Medulla oblongata (tissue), 1 donor: ENCODE results near the gene RBM47.
A peak's percentile ranks its signal among the peaks of the same experiment; 100 is the strongest.
"Not testable (repeated sequence)": the region's sequence is repeated elsewhere in the genome, so short reads cannot be mapped to it uniquely, and the experiment has no call there.

Experiments
- DNase-seq: peaks from one replicate; pipeline ENCODE4 v3.0.0-alpha.2; 2015; ENCODE audit errors: extremely low spot score

RBM47 gene

DNA sequence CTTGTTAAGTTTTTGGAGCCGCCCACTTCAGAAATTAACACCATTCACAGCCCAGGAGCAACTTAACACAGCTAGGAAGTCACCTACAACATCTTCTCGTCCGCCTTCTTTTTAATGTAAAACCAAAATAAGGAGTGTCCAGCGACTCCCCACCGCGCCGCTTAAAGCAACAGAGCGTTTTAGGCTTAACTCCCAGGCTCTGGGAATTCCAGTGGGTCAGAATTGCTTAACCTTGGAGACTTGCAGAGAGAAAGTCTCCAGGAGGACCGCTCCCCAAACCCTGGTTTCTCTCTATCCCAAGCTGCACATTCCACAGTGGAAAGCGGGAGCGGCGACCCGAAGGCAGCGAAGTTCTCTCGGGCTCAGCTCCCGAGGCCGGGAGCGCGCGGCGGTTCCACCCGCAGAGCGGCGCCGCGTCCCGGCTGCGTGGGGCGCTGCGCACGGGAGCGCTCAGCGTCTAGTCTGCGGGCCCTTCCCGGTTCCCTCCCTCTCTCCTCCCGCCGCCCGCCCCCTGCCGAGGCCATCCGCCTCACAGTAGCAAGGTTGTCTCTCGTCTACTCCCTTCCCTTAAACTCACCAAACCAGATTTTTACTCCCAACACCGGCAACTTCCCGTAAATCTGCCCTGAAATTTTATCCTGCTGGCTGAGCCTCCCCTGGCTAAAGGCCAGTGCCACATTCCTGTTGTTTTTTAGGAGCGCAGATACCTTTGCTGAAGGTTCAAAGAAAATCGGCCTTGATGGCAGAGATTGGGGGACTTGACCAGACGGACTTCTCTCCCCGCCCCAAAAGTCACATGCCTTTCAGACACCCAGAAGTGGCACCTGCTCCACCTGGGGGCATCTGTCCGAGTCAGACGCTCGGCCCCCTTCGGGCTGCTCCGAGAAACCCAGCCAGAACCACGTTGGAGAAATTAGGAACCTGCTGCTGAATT, at the start of gene RBM47:
TSS of gene RBM47 (minus strand) at position 464 of the 934 bp plus-strand sequence. CDS start 190,971 bp downstream, outside the sequence.
- peak; percentile 44 for DNase-seq

GRCh38 chr4:40678421-40678820, 48.8 kb upstream of the RBM47 start:
- DNase-seq: no peak

DNA sequence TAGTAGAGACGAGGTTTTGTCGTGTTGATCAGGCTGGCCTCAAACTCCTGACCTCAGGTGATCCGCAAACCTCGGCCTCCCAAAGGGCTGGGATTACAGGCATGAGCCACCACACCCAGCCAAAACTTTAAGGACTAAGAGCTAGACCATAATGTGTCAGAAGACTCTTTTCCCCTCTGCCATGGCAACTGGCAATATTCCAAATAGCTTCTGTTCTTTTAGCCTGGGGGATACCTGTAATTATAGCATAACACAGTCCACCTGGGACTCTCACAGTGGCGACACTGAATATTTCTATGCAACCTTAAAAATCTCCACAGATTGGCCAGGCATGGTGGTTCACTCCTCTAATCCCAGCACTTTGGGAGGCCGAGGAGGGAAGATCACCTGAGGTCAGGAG, 45.5 kb upstream of the RBM47 start:
- DNase-seq: no peak

- DNase-seq: peak; percentile 41
Observed at GRCh38 chr4:40672528-40673522, 43.2 kb upstream of the RBM47 start.

GRCh38 chr4:40669504-40669903, 39.8 kb upstream of the RBM47 start:
- DNase-seq: no peak

DNA sequence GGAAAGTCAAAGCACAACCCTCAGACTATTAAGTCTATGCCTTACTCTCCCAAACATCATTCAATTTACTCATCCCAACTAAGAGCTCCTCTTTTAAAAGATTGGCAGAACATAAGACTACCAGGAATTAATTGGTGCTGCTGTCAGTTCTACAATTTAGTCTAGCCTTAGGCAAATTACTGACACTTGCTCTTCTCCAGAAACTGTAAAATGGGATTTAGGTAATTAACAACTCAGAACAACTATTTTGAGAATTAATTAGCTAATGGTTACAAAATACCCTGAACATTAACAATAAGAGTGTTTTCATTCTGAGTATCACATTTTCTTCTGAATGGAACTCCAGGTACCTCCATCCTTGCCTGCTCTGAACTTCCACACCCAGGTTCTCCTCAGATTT, 36.2 kb upstream of the RBM47 start:
- DNase-seq: no peak

- DNase-seq: no peak
Observed at GRCh38 chr4:40662962-40663604, 33.4 kb upstream of the RBM47 start.

GRCh38 chr4:40661803-40662202, 32.1 kb upstream of the RBM47 start:
- no peak for DNase-seq

DNA sequence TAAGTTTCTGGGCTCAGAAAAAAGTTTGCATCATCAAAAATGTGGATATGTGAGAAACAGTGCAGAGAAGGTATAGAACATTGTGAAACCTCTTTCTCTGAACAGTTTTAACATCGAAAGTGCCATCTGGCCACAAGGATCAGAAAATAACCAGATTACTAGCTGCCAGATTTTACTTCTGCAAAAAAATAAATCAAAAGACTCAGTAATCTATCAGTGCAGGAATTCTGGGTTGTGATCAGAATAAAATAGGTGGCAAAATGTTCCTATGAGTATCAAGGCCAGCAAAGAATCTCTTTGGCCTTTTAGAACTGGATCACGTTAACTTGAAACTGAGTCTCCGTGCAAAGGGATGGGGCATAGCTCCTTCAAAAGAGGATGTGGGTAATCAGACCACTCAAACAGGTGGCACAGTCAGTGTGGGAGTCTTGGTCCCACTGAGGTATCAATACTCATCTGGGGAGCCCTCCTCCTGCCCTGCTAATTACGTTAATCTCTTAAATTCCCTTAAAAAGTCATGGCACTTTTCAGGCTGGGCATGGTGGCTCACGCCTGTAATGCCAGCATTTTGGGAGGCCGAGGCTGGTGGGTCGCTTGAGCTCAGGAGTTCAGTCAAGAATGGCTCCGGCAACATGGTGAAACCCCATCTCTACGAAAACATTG, 26.7 kb upstream of the RBM47 start:
- DNase-seq: no peak

GRCh38 chr4:40651280-40651679, 21.6 kb upstream of the RBM47 start:
- no peak for DNase-seq

GRCh38 chr4:40649321-40649720, 19.7 kb upstream of the RBM47 start:
- DNase-seq: no peak

DNA sequence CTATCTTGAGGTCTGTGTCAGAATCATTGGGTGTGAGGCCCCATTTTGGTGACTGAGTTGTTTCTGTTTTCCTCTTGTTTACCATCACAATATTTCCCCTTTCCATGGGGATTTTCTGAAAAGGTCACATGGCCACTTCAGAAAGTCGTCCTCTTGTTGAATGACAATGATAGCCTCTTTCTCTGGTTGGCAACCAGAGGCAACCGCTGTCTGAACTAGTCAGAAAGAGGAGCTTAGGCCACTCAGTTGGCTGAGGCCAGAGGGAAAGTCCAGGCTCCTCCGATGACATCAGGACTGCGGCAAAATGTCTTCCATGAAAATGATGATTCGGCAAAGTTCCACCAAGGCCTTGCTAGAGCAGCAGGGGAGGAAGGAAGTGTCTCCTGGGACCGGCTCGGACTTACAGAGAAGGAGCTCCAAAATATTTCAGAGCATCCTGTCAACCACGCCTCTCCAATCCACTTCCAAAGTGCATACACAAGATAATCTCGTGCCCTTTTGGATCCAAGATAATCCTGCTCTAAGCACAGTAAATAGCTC, 19.1 kb upstream of the RBM47 start:
- no peak for DNase-seq

GRCh38 chr4:40648131-40648530, 18.5 kb upstream of the RBM47 start:
- DNase-seq: no peak

- DNase-seq: no peak
Observed at GRCh38 chr4:40645586-40645985, 15.9 kb upstream of the RBM47 start.

DNA sequence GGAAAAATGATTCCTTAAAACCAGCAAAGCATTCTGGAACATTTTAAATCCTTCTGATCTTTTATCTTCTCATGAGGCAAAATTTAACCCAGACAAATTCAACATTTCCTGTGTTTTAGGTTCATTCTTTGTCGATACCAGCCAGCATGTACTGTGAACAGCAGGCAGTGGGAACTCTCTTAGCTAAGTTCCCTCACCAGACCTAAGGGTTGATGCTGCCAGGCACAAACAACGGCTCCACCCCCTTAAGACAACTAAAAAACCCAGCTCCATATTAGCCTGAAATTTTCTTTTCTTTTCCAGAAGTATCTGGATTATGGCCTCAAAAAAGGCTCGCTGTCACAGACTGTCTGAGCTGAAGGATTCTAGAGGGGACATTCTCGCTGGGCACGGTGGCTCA, 2.4 kb upstream of the RBM47 start:
- no peak for DNase-seq

DNA sequence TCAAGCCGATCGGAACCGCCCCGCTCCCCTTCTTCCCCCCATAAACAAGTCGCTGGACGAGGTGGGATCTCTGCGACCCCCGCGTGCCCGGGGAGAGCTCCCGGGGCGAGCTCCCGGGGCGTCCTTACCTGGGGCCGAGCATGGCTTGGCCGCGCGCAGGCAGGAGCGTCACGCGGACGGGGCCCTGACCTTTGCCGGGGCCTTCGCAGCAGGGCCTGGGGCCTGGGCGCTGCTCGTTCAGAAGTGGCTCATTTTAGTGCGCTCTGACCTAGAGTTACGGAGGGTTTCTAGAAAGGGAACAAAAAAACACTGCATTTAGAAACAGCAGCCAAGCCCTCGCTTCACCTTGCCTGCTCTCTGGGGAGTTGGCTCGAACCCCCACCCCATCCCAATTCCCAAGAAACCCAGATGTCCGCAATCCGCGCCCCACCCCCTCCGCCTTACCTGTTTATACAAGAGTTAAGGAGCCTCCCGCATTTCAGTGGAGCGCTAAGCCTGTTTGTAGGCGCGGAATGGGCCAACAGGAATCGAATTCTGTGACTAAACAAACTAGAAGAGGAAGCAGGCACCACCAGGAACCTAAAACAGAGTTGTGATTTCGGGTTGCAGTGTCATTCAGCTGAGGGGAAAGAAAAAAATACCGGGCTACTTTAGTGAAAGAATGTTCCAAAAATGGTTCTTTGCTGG, 814 bp upstream of the RBM47 start:
- peak; percentile 66 for DNase-seq

DNA sequence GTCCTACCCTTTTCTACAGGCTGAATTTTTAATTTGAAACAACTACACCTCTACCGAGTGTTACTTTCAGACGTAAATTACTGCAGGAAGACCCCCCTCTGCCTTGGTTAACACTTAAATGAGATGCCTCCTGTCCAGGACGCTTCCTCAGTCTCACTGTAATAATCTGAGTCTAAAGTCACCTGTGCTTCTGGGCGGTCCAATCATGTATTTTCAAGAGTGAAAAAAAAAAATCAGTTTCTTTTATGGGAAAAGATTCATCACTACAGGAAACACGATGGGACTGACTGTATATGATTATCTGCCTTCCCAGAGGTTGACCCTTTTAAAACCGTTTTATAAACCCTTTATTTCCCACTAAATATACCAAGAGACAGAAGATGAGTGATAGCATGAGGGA, 776 bp downstream of the RBM47 start:
- no peak for DNase-seq

- not testable (repeated sequence) for DNase-seq
Observed at GRCh38 chr4:40628407-40628806, 1.3 kb downstream of the RBM47 start.

DNA sequence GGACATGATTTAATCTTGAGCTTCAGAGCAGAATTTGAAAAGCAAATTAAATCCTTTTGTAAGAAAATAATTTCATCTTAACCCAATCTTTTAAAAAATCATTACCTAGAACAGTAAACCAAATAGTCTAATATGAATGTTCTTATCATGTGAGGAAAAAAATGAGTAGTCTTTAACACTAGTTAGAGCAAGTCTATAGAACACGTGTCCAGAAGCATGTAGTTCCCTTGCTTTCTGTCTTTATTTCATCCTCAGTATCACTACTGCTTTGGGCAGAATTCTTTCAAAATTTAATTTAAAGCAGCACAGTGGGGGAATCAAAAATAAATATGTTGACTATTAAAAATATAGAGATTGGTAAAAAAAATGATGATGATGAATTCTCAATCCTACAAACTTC, 2.1 kb downstream of the RBM47 start:
- DNase-seq: no peak

DNA sequence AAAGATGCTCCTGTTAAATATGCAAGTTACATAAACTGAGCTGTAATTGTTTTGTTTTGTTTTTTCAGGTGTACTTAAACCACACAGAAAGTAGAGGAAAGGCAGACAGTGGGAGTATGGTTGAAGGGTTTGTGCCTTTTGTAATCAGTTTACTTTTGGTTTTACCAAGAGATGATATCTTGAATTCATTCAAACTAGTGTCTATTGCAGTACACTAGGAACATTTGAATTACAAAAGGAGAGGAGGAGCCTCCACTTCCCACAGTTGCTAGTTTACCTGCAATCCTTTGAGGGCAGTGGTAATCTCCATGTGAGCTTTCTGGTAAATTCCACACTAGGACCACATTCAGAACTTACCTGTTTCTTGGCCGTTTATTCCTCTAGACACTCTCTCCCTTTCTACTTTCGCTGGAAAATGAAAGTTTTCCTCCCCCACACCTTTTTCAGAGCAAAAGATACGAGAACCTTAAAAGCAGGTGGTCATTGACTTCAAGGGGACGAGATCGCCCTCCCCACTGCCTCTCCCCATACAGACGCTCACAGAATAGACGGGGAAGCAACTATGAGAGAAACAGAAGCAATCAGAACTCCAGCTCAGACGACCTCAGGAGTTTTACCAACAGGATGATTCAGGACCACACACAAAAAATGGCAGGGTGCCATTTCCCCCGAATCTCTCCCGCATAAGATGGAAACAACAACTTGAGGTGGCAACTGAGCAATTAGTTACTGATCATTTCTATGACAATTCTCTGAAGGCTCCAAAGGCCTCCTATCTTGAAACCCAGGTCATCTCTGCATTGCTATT, 3.3 kb downstream of the RBM47 start:
- DNase-seq: no peak
